HepG2 (cell line): ENCODE results near the gene OSR1. TPM values are rescaled to one million over a fixed set of nuclear protein-coding genes. Genes with fewer than 3 reads are reported as not detected.
A peak's percentile ranks its signal among the peaks of the same experiment; 100 is the strongest.

Experiments
- ARID4A ChIP-seq: sonication (generic); formaldehyde crosslinking; IDR thresholded peaks from 2 replicates; pipeline ENCODE4 v1.5.0; 2020; ENCODE audit warnings: mild to moderate bottlenecking, missing genetic modification reagents, borderline replicate concordance
- ATF1 ChIP-seq: IDR thresholded peaks from 2 replicates; pipeline ENCODE4 v1.6.1; 2016; ENCODE audit warnings: mild to moderate bottlenecking, control low read depth
- CBX2 ChIP-seq, 2 experiments: fragments of 200-600 bp in 1 of 2; sonication (generic); formaldehyde crosslinking in 1 of 2; IDR thresholded peaks; 2 replicates each; pipeline versions ENCODE4 v1.7.0 to v1.8.1; 2018 to 2022; ENCODE audit warnings: low read depth in 2 of 2, low read length in 1 of 2, mild to moderate bottlenecking in 1 of 2, missing genetic modification reagents in 1 of 2
- DPF2 ChIP-seq: sonication (generic); formaldehyde crosslinking; IDR thresholded peaks from 2 replicates; pipeline ENCODE4 v1.4.0; 2020; ENCODE audit warnings: mild to moderate bottlenecking, low read depth, missing genetic modification reagents, borderline replicate concordance
- ETV5 ChIP-seq: IDR thresholded peaks from 2 replicates; pipeline ENCODE4 v1.6.1; 2018; ENCODE audit warnings: missing biosample characterization, missing genetic modification reagents, inconsistent platforms, borderline replicate concordance
- HMGXB4 ChIP-seq, 2 experiments: sonication (generic) in 1 of 2; formaldehyde crosslinking in 1 of 2; IDR thresholded peaks; 2 replicates each; pipeline versions ENCODE4 v1.4.0 to v1.6.1; 2018 to 2020; ENCODE audit warnings: missing genetic modification reagents in 2 of 2, borderline replicate concordance in 1 of 2, low read depth in 1 of 2, mild to moderate bottlenecking in 1 of 2, missing biosample characterization in 1 of 2
- KDM5B ChIP-seq: sonication (generic); formaldehyde crosslinking; IDR thresholded peaks from 2 replicates; pipeline ENCODE4 v1.4.0; 2020; ENCODE audit warnings: missing genetic modification reagents, mild to moderate bottlenecking, borderline replicate concordance
- NFATC3 ChIP-seq: sonication (generic); formaldehyde crosslinking; IDR thresholded peaks from 2 replicates; pipeline ENCODE4 v1.5.1; 2020; ENCODE audit warnings: mild to moderate bottlenecking, missing genetic modification reagents
- PATZ1 ChIP-seq: sonication (generic); formaldehyde crosslinking; IDR thresholded peaks from 2 replicates; pipeline ENCODE4 v1.4.0; 2020; ENCODE audit warnings: missing genetic modification reagents
- RNF2 ChIP-seq: fragments of 450-650 bp; conservative IDR thresholded peaks from 2 replicates; pipeline ENCODE4 v1.6.1; 2016; ENCODE audit warnings: low read depth
- SATB2 ChIP-seq: sonication (generic); formaldehyde crosslinking; IDR thresholded peaks from 2 replicates; pipeline ENCODE4 v1.5.0; 2020; ENCODE audit warnings: missing genetic modification reagents
- TCF12 ChIP-seq, 2 experiments: fragments of 450-650 bp in 1 of 2; sonication (generic) in 1 of 2; formaldehyde crosslinking in 1 of 2; IDR thresholded peaks; 2 replicates each; pipeline versions ENCODE4 v1.6.1 to v1.8.0; 2017 to 2022; ENCODE audit warnings: antibody characterized with exemption in 1 of 2, mild to moderate bottlenecking in 1 of 2, missing genetic modification reagents in 1 of 2, moderate library complexity in 1 of 2
- THAP11 ChIP-seq: IDR thresholded peaks from 2 replicates; pipeline ENCODE4 v1.6.1; 2016; ENCODE audit warnings: missing biosample characterization, missing genetic modification reagents
- YY1 ChIP-seq: IDR thresholded peaks from 2 replicates; pipeline ENCODE4 v1.6.1; 2011; ENCODE audit warnings: low read length, low read depth, moderate library complexity, mild to moderate bottlenecking; ENCODE audit not compliant: insufficient read depth, insufficient replicate concordance
- ZNF468 ChIP-seq: sonication (generic); formaldehyde crosslinking; IDR thresholded peaks from 2 replicates; pipeline ENCODE4 v1.8.0; 2022; ENCODE audit warnings: mild to moderate bottlenecking, moderate library complexity, missing genetic modification reagents
- ZNF503 ChIP-seq: sonication (generic); formaldehyde crosslinking; IDR thresholded peaks from 2 replicates; pipeline ENCODE4 v1.4.0; 2020; ENCODE audit warnings: missing genetic modification reagents
- ZNF546 ChIP-seq: sonication (generic); formaldehyde crosslinking; conservative IDR thresholded peaks from 2 replicates; pipeline ENCODE4 v1.8.1; 2023; ENCODE audit warnings: mild to moderate bottlenecking, missing genetic modification reagents
- polyA plus RNA-seq, 8 experiments: library from polyadenylated mRNA; depleted of rRNA in 3 of 8; stranded (reverse) in 7 of 8; unstranded in 1 of 8; fragments of >200 nt; fragmentation: Illumina TruSeq in 4 of 8; extraction: Trizol in 4 of 8; gene quantifications; 2 replicates each; pipeline versions ENCODE4 v1.2.1 to v1.2.3, GENCODE V29; 2011 to 2016; ENCODE audit warnings: low read depth in 4 of 8, missing spikeins in 1 of 8, mixed read lengths in 1 of 8; ENCODE audit not compliant: insufficient read depth in 1 of 8
- total RNA-seq, 5 experiments: library from RNA; depleted of rRNA; stranded (reverse); fragments of >200 nt; fragmentation: Illumina TruSeq; extraction: Trizol; gene quantifications; 2 replicates each; pipeline ENCODE4 v1.2.3, GENCODE V29; 2016; ENCODE audit warnings: low read depth in 1 of 5

Gene OSR1
- total and polyA plus RNA-seq, 2 of the 13 experiments (the other 11 are each of a cell fraction or from before 2014, with no cell fraction given): 0.63 to 1.1 TPM

- TF ChIP-seq CBX2 (IDR thresholded peaks at IDR 0.05; ENCODE audit: low read depth, low read length): no peak; the same call in 1 of the 2 replicates
- TF ChIP-seq CBX2 (CRISPR knock-in tag; IDR thresholded peaks at IDR 0.05; ENCODE audit: low read depth): peak; percentile 81; the same call in 1 of the 2 replicates
- 0 out of 2 replicates have a peak, but pooled peaks have one; percentile 20 for TF ChIP-seq RNF2
- TF ChIP-seq TCF12 (IDR thresholded peaks at IDR 0.05): no peak
- TF ChIP-seq TCF12 (CRISPR knock-in tag; IDR thresholded peaks at IDR 0.05): no peak
- no peak for TF ChIP-seq PATZ1 (CRISPR knock-in tag)
- no peak for TF ChIP-seq ZNF546 (CRISPR knock-in tag)
- no peak for TF ChIP-seq DPF2 (CRISPR knock-in tag)
- no peak for TF ChIP-seq SATB2 (CRISPR knock-in tag)
- peak; percentile 38; the same call in 1 of the 2 replicates for TF ChIP-seq ARID4A
- peak; percentile 39; the same call in 1 of the 2 replicates for TF ChIP-seq THAP11 (CRISPR knock-in tag)
- peak; percentile 63 to 90; a peak in 3 of 4 replicates for TF ChIP-seq HMGXB4 (CRISPR knock-in tag; IDR thresholded peaks at IDR 0.05; ENCODE audit: borderline replicate concordance in 1 of 2, low read depth in 1 of 2)
- TF ChIP-seq ZNF468: no peak
- TF ChIP-seq ATF1 (CRISPR knock-in tag): no peak
- 0 out of 2 replicates have a peak, but pooled peaks have one; percentile 18 for TF ChIP-seq NFATC3 (CRISPR knock-in tag)
- peak; percentile 26 for TF ChIP-seq YY1
- TF ChIP-seq ETV5 (CRISPR knock-in tag): peak; percentile 73
- 0 out of 2 replicates have a peak, but pooled peaks have one; percentile 45 for TF ChIP-seq ZNF503
- peak; percentile 68; the same call in 1 of the 2 replicates for TF ChIP-seq KDM5B (CRISPR knock-in tag)
Observed at GRCh38 chr2:19362755-19363473, 4.5 kb upstream of the OSR1 start (continued).
